SK-N-SH treated with all-trans-retinoic acid at 6 μM for 48 hours (cell line): ENCODE data around the gene MAP3K1.

Source experiments
- ISL1 ChIP-seq: fragments of 250-450 bp; sonication (Bioruptor Pico); IDR thresholded peaks from 2 replicates; pipeline ENCODE4 v2.1.2; 2022; ENCODE audit warnings: mild to moderate bottlenecking, moderate library complexity
- OSR1 ChIP-seq: fragments of 250-450 bp; sonication (Bioruptor Pico); IDR thresholded peaks from 2 replicates; pipeline ENCODE4 v1.8.0; 2022; ENCODE audit warnings: moderate library complexity, mild to moderate bottlenecking, inconsistent platforms
- ZFP3 ChIP-seq: fragments of 250-450 bp; sonication (Bioruptor Pico); IDR thresholded peaks from 2 replicates; pipeline ENCODE4 v1.5.0; 2020; ENCODE audit warnings: mild to moderate bottlenecking, moderate library complexity
- ZFP30 ChIP-seq: fragments of 450-650 bp; formaldehyde crosslinking; IDR thresholded peaks from 2 replicates; pipeline ENCODE4 v1.5.0; 2022; ENCODE audit warnings: mild to moderate bottlenecking, moderate library complexity
- TF ChIP-seq, protein P1 (sequence below): fragments of 250-450 bp; sonication (Bioruptor Pico); IDR thresholded peaks from 2 replicates; pipeline ENCODE4 v1.8.0; 2020; ENCODE audit warnings: mild to moderate bottlenecking, moderate library complexity, borderline replicate concordance
- TF ChIP-seq, protein P2 (sequence below): fragments of 250-450 bp; sonication (Bioruptor Pico); IDR thresholded peaks from 2 replicates; pipeline ENCODE4 v1.5.1; 2020; ENCODE audit warnings: low read depth, mild to moderate bottlenecking, moderate library complexity
- TF ChIP-seq, protein P3 (sequence below): fragments of 250-450 bp; sonication (Bioruptor Pico); IDR thresholded peaks from 2 replicates; pipeline ENCODE4 v1.8.0; 2021; ENCODE audit warnings: low read depth, mild to moderate bottlenecking, moderate library complexity, borderline replicate concordance

DNA sequence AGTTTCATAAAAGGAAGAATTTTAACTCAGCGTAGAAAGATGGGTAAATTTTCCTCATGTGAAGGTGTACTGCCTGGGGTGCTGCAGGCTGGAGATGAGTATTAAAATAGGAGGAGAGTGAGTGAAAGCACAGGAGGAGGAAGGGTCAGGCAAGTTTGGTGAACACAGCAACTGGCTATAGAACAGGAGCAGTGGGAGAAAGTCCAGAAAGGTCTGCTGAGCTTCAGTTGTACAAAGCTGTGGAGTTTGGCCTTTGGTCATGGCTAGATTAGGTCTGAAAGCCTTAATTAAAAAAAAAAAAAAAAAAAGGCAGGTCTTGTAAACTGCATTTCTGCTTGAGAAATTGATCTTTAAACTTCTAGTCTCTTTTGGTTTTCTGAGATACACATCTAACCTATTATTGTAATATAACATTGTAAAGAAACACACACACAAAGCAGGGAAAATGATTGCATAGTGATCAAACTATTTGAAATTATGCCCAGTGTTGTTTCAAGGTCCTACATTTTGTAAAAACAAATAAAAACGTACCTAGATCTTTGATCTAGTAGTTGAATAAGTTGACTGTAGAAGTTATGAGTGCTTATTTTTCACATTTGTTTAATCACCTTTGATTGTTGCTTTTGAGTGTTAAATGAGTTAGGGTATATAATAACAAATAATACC is 43.6 kb downstream of the MAP3K1 start:
- TF ChIP-seq, protein P1, sequence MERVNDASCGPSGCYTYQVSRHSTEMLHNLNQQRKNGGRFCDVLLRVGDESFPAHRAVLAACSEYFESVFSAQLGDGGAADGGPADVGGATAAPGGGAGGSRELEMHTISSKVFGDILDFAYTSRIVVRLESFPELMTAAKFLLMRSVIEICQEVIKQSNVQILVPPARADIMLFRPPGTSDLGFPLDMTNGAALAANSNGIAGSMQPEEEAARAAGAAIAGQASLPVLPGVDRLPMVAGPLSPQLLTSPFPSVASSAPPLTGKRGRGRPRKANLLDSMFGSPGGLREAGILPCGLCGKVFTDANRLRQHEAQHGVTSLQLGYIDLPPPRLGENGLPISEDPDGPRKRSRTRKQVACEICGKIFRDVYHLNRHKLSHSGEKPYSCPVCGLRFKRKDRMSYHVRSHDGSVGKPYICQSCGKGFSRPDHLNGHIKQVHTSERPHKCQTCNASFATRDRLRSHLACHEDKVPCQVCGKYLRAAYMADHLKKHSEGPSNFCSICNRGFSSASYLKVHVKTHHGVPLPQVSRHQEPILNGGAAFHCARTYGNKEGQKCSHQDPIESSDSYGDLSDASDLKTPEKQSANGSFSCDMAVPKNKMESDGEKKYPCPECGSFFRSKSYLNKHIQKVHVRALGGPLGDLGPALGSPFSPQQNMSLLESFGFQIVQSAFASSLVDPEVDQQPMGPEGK (CRISPR knock-in tag), result no peak
- TF ChIP-seq, protein P2, sequence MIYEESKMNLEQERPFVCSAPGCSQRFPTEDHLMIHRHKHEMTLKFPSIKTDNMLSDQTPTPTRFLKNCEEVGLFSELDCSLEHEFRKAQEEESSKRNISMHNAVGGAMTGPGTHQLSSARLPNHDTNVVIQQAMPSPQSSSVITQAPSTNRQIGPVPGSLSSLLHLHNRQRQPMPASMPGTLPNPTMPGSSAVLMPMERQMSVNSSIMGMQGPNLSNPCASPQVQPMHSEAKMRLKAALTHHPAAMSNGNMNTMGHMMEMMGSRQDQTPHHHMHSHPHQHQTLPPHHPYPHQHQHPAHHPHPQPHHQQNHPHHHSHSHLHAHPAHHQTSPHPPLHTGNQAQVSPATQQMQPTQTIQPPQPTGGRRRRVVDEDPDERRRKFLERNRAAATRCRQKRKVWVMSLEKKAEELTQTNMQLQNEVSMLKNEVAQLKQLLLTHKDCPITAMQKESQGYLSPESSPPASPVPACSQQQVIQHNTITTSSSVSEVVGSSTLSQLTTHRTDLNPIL (CRISPR knock-in tag), result no peak
- TF ChIP-seq, protein P3, sequence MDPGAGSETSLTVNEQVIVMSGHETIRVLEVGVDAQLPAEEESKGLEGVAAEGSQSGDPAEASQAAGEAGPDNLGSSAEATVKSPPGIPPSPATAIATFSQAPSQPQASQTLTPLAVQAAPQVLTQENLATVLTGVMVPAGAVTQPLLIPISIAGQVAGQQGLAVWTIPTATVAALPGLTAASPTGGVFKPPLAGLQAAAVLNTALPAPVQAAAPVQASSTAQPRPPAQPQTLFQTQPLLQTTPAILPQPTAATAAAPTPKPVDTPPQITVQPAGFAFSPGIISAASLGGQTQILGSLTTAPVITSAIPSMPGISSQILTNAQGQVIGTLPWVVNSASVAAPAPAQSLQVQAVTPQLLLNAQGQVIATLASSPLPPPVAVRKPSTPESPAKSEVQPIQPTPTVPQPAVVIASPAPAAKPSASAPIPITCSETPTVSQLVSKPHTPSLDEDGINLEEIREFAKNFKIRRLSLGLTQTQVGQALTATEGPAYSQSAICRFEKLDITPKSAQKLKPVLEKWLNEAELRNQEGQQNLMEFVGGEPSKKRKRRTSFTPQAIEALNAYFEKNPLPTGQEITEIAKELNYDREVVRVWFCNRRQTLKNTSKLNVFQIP (CRISPR knock-in tag), result no peak
- TF ChIP-seq ISL1 (no peak), ZFP30 (CRISPR knock-in tag) (no peak), OSR1 (CRISPR knock-in tag) (no peak), ZFP3 (CRISPR knock-in tag) (no peak)
